ENCODE data around the gene ENTREP1.
"Not testable (repeated sequence)": the region's sequence is repeated elsewhere in the genome, so short reads cannot be mapped to it uniquely, and the experiment has no call there.

Gene ENTREP1

DNA sequence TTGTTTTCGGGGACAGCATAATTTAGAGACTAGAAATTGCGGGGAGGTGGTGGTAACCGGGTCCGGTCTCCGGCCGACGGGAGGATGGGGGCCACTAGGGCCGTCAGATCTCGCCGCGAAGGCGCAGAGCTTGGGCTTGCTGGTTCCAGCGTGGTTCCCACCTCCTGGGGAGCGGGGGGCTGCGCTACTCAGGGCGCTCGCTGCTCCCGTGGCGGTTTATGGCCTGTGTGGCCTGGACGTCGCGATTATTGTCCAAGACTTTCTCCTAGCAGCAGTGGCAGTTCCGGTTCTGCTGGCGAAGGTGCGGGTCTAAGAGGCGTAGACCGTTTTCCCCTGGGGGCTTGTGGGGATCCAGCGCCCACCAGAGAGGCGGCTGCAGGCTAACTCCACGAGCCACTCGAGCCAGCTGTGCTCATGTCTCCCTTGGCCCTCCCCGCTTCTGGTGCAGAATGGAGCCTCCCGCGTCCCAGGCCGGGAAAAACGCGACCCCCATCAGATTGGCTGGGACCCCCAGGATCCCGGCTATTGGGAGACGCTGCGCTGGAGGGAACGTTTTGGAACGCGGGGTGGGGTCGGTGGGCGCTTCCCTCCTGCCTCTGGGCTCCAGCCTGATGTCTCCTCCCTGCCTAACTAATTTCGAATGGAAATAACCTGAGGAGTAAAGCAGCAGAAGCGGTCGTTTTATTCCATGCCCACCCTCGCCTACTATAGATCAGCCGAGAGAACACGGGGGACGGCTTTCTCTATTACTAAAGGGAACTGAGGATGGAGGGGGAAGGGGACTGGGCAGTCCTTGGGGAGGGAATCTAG lies 87.1 kb downstream of the ENTREP1 start:
- DNase-seq (ENCODE audit: low read depth in 2 of 2): no peak

DNA sequence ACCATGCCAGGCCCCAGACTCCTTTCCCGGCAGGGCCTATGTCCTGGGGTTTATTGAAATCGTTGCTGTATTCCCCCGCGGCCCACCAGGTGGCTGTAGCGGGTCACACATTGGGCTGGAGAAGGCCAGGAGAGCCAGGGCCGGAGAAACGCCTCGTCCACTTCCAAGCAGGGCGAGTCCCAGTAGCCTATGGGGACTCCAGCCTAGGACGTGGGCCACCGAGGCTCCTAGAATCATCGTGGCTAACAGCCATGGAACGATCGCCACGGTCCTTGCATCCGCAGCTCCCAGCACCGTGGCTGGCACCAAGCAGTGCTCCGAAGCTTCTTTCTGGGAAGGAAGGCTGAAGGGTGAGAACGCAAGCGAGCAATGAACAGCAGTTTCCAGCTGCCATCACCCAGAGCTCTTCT lies 87.7 kb downstream of the ENTREP1 start:
- DNase-seq (ENCODE audit: low read depth in 2 of 2): no peak

GRCh38 chr9:69420611-69421270 lies 95.7 kb downstream of the ENTREP1 start:
- no peak for DNase-seq (ENCODE audit: low read depth in 2 of 2)

GRCh38 chr9:69421908-69422801 lies 97.1 kb downstream of the ENTREP1 start:
- DNase-seq (ENCODE audit: low read depth in 2 of 2): no peak

- no peak for DNase-seq (ENCODE audit: low read depth in 2 of 2)
Measured at GRCh38 chr9:69425136-69425801, 100.3 kb downstream of the ENTREP1 start.

- DNase-seq (ENCODE audit: low read depth in 2 of 2): no peak
Measured at GRCh38 chr9:69427286-69427685, 102.3 kb downstream of the ENTREP1 start.

DNA sequence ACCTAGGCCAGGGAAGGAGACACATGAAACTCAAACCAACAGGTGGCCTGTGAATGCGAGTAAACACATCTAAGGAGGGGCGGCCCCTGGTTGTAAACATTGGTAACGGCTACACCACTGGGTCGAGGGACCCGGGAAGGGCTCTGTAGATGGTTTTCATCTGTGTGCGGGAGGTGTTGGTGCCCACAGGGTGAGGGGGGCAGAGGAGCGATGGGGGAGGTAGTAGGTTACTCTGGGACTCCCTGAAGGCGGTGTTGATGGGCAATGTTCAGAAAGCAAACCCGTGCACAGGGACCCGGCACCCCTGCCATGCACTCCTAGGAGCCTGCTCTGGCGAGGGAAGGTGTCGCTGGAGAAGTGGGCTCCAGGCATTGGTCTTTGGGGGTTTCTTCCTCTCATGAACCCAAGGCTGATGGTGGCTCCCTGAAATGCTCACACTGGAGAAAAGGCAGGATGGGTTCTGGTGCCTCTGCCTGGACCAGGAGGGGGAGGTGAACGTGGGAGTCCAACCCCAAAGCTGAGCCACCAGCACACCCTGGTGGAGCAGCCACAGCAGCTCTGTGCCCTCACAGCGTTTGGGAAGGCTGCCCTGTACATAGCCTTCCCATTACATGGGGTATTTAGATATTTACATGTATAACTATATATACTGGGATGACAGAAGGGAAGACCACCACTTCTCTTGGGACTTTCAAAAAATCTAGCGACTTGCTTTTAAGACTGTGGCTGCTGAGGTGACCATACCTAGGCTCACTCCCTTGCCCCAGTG lies 103.2 kb downstream of the ENTREP1 start:
- DNase-seq (ENCODE audit: low read depth in 2 of 2): no peak

- no peak for DNase-seq (ENCODE audit: low read depth in 2 of 2)
Measured at GRCh38 chr9:69429281-69429680, 104.3 kb downstream of the ENTREP1 start.

DNA sequence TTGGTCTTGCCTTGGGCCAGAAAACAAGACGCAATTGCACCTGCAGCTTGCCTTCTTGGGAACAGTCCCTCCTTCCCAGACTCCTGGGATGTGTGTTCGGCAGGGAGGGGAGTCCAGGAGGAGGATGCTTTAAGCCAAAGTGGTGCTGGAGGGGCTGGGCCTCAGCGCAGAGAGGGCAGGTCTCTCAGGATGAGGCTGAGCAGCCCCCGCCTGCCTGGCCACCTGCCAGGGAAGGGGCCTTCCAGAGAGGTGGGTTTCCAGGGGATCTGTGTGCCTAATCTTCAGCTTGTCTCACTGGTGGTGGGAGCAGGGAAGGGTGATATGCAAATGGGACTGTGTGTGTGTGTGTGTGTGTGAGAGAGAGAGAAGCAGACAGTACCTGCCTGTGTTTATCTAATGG lies 105.2 kb downstream of the ENTREP1 start:
- DNase-seq (ENCODE audit: low read depth in 2 of 2): no peak

GRCh38 chr9:69431203-69431602 lies 106.2 kb downstream of the ENTREP1 start:
- DNase-seq (ENCODE audit: low read depth in 2 of 2): no peak

DNA sequence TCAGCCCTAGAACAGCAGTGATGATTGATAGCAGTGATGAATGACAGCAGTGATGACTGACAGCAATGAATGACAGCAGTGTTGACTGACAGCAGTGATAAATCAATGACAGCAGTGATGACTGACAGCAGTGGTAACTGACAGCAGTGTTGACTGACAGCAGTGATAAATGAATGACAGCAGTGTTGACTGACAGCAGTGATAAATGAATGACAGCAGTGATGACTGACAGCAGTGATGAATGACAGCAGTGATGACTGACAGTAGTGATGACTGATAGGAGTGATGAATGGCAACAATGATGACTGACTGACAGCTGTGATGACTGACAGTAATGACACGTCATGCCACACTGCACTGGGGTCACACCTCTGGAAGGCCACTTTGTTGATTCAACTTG lies 106.8 kb downstream of the ENTREP1 start:
- no peak for DNase-seq (ENCODE audit: low read depth in 2 of 2)

DNA sequence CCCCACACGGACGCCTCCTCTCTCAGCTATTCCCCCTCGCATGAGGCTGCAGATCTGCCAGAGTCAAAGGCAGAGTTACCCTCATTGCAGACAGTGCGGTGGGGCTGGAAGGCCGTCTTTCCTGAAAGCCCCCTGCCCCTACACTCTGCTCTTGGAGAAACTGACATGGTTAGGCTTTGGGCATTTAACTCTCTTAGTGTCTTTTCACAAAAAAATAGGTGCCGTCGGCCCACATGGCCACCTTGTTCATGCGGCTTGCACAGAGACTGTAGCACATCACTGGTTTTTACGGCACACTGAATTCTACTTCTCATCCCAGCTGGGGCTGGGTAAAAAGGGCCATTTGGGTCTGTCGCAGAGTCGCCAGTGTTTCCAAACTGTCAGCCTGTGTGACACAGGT lies 107.6 kb downstream of the ENTREP1 start:
- DNase-seq (ENCODE audit: low read depth in 2 of 2): no peak

DNA sequence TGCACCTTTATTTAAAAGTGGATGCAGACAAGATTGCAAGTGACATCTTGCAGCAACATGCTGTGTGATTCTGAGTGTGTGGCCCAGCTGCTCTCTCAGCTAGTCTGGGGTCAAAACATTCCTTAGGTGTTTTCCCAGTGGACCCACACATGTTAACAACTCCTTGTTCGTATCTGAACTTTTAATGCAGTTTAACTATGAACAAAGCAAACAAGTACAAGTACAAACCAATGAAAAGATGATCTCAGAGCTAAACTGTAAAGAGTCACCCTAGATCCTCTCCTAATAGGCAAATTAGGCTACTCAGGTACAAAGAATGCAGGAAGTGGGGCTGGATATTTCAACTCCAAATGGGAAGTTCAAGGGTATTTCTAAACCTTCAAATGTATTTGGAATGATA lies 108.4 kb downstream of the ENTREP1 start:
- no peak for DNase-seq (ENCODE audit: low read depth in 2 of 2)

DNA sequence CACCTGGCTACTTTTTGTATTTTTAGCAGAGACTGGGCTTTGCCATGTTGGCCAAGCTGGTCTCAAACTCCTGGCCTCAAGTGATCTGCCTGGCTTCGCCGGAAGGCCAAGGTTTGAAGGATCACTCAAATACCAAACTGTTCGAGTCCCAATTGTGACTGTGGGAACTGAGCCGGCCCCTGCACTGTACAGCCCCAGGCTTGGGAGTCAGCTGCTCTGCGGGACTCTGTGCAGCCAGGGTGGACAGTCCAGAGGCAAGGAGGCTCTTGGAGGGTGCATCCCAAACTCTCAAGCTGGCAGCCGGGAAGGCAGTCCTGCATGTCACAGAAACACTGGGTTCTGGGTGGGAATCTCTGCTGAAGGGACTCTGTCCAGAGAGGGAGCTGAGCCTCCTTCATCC lies 109.0 kb downstream of the ENTREP1 start:
- DNase-seq (ENCODE audit: low read depth in 2 of 2): no peak

DNA sequence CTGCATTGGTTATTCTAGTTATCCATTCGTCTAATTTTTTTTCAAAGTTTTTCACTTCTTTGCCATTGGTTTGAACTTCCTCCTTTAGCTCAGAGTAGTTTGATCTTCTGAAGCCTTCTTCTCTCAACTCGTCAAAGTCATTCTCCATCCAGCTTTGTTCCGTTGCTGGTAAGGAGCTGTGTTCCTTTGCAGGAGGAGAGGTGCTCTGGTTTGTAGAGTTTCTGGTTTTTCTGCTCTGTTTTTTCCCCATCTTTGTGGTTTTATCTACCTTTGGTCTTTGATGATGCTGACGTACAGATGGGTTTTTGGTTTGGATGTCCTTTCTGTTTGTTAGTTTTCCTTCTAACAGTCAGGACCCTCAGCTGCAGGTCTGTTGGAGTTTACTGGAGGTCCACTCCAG lies 114.6 kb downstream of the ENTREP1 start:
- not testable (repeated sequence) for DNase-seq (ENCODE audit: low read depth in 2 of 2)

DNA sequence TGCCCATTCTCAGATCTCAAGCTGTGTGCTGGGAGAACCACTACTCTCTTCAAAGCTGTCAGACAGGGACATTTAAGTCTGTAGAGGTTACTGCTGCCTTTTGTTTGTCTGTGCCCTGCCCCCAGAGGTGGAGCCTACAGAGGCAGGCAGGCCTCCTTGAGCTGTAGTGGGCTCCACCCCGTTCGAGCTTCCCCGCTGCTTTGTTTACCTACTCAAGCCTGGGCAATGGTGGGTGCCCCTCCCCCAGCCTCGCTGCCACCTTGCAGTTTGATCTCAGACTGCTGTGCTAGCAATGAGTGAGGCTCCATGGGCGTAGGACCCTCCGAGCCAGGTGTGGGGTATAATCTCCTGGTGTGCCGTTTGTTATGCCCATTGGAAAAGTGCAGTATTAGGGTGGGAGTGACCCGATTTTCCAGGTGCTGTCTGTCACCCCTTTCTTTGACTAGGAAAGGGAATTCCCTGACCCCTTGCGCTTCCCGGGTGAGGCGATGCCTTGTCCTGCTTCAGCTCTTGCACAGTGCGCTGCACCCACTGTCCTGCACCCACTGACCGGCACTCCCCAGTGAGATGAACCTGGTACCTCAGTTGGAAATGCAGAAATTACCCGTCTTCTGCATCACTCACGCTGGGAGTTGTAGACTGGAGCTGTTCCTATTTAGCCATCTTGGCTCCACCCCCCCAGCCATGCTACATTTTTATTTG lies 115.4 kb downstream of the ENTREP1 start:
- not testable (repeated sequence) for DNase-seq (ENCODE audit: low read depth in 2 of 2)

All from stimulated activated CD8-positive, alpha-beta memory T cell treated with anti-CD3 and anti-CD28 coated beads, Interleukin-15, amount 100 ng/mL, for 48 hours (primary cell).